AG04449 (cell line): ENCODE results near the gene TRIM7.

Experiments used
- CTCF ChIA-PET: fragments of 350-600 bp; formaldehyde crosslinking; extraction: SDS; loops from one replicate; lab custom pipeline; 2021; ENCODE audit warnings: antibody characterized with exemption; lab: Yijun Ruan, JAX
- POLR2A ChIA-PET: fragments of 400-600, 350-600 bp; formaldehyde crosslinking; extraction: SDS; loops from one replicate; lab custom pipeline; 2020; ENCODE audit warnings: antibody characterized with exemption, inconsistent platforms; lab: Yijun Ruan, JAX
- DNase-seq: peaks from one replicate; pipeline ENCODE4 v3.0.0-alpha.2; 2010; ENCODE audit warnings: low read depth, low spot score
- H3K4me3 ChIP-seq: 2 replicates; pipeline ENCODE4 v1.5.1; 2011; ENCODE audit warnings: low read depth, mild to moderate bottlenecking, control low read depth, low read length
- TF ChIP-seq, protein P1 (sequence below): IDR thresholded peaks from one replicate; pipeline ENCODE4 v1.5.1; 2011; ENCODE audit warnings: mild to moderate bottlenecking, moderate library complexity, low read length, control low read depth, inconsistent platforms; ENCODE audit not compliant: insufficient read depth; ENCODE audit errors: missing control alignments

Gene TRIM7

GRCh38 chr5:181203093-181203711, 1.8 kb downstream of the TRIM7 start:
- CTCF ChIA-PET = interaction anchor here (1.0 to 2.9 kb wide), 3 partner anchors 9 to 18 kb away, joined by 3 to 16 read pairs (median 4); no protein-coding TSS in a partner anchor
- POLR2A ChIA-PET = no interaction called here
- peak overlapping the region; percentile 62; the same call in 1 of the 2 replicates for H3K4me3 ChIP-seq
- no peak for DNase-seq
- TF ChIP-seq, protein P1, sequence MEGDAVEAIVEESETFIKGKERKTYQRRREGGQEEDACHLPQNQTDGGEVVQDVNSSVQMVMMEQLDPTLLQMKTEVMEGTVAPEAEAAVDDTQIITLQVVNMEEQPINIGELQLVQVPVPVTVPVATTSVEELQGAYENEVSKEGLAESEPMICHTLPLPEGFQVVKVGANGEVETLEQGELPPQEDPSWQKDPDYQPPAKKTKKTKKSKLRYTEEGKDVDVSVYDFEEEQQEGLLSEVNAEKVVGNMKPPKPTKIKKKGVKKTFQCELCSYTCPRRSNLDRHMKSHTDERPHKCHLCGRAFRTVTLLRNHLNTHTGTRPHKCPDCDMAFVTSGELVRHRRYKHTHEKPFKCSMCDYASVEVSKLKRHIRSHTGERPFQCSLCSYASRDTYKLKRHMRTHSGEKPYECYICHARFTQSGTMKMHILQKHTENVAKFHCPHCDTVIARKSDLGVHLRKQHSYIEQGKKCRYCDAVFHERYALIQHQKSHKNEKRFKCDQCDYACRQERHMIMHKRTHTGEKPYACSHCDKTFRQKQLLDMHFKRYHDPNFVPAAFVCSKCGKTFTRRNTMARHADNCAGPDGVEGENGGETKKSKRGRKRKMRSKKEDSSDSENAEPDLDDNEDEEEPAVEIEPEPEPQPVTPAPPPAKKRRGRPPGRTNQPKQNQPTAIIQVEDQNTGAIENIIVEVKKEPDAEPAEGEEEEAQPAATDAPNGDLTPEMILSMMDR = no peak

DNA sequence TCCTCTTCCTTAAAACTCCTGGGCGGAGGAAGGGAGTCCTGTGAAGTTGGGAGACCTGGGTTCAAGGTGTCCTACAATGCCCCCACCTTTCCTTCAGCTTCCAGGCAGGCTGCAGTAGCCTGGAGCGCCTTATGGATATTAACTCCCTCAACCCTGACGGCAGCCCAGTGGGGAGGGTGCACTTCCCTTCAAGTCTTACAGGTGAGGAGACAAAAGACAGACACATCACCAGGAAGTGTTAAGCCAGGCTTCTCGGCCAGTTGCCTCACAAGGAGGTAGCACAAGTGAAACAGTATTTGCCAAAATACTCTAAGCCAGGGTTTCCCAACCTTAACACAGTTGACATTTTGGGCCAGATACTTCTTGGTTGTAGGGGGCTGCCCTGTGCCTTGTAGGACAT, 4.2 kb downstream of the TRIM7 start:
- no peak for DNase-seq
- TF ChIP-seq, protein P1 = no peak
- ChIA-PET CTCF (interaction anchor here (2.9 kb wide), 1 partner anchor 9 kb away, joined by 16 read pairs; no protein-coding TSS in a partner anchor), POLR2A (interaction anchor here (0.6 to 1.1 kb wide), 2 partner anchors 9 to 61 kb away, joined by 3 to 4 read pairs; no protein-coding TSS in a partner anchor)
- H3K4me3 ChIP-seq = no peak overlapping the region

GRCh38 chr5:181199881-181200638, 4.9 kb downstream of the TRIM7 start:
- H3K4me3 ChIP-seq = no peak overlapping the region
- TF ChIP-seq, protein P1 = no peak
- DNase-seq = no peak
- POLR2A ChIA-PET = interaction anchor here (1.0 kb wide), 1 partner anchor 23 kb away, joined by 3 read pairs; the partner anchor contains the start of gene TRIM41
- CTCF ChIA-PET = interaction anchor here (0.5 kb wide), 1 partner anchor 63 kb away, joined by 3 read pairs; no protein-coding TSS in a partner anchor

GRCh38 chr5:181198905-181199519, 6.0 kb downstream of the TRIM7 start:
- DNase-seq = no peak
- ChIA-PET POLR2A (interaction anchor here (1.0 kb wide), 1 partner anchor 24 kb away, joined by 3 read pairs; the partner anchor contains the start of gene TRIM41), CTCF (interaction anchor here (0.5 to 2.2 kb wide), 2 partner anchors 8 to 64 kb away, joined by 3 to 10 read pairs; no protein-coding TSS in a partner anchor)
- H3K4me3 ChIP-seq = no peak overlapping the region
- TF ChIP-seq, protein P1 = no peak

DNA sequence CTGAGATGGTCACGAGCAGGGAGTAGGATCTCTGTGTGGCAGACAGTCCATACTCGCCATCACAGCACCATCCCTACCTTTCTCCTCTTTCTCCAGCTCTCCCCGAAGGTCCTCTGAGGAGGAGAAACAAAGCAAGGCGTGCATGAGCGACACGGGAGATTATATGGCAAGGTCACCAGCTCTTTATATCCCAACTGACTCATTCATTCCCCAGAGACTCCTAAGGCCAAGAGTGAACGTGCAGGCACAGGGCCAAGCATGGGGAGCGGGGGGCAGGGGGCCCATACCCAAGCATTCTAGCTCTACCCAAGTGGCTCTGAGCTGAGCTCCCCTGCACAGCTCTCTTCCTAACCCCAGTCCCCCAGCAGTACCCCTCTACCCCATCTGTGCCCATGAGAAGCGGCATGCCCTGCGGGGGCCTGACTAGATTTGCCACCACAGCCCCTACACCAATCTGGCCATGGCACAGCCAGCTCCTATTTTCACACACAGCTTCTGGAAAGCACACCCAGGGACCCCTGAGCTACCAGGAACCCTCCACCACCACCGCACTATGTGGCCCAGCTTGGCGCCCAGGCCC, 6.8 kb downstream of the TRIM7 start:
- TF ChIP-seq, protein P1 = no peak
- ChIA-PET POLR2A (no interaction called here), CTCF (interaction anchor here (1.3 to 2.2 kb wide), 4 partner anchors 9 to 32 kb away, joined by 3 to 10 read pairs (median 8); no protein-coding TSS in a partner anchor)
- H3K4me3 ChIP-seq = no peak overlapping the region
- no peak for DNase-seq
